ENCODE data around the gene ALPP.
"Not testable (repeated sequence)": the region's sequence is repeated elsewhere in the genome, so short reads cannot be mapped to it uniquely, and the experiment has no call there.

- TF ChIP-seq CTCF, POLR2A (IDR thresholded peaks at IDR 0.05): not testable (repeated sequence)
Measured at GRCh38 chr2:232409617-232410016, 31.1 kb downstream of the ALPP start.
